Left colon (tissue), 2 donors: ENCODE results near the gene ACAN. TPM values are rescaled to one million over a fixed set of nuclear protein-coding genes. Genes with fewer than 3 reads are reported as not detected.
"Not testable (repeated sequence)": the region's sequence is repeated elsewhere in the genome, so short reads cannot be mapped to it uniquely, and the experiment has no call there.

Source experiments
- ATAC-seq: fragments of 200-7000 bp; cut with Tn5 transposase; one replicate; pipeline ENCODE4 v1.9.1; 2020; ENCODE audit warnings: mild to moderate bottlenecking, moderate library complexity
- DNase-seq, 2 donors: peaks; one replicate each; pipeline ENCODE4 v3.0.0-alpha.2; 2020
- intact Hi-C, 2 donors: fragments of 100-400 bp; cut with DNase I in 1 of 2; cut with micrococcal nuclease in 1 of 2; formaldehyde crosslinking; loops; one replicate each; pipeline versions ENCODE4 v1.11.2 to v1.14.0; 2022; cut with DNase I, micrococcal nuclease
- total RNA-seq, 2 donors: library from RNA; stranded (reverse); fragmentation: NEBNext Ultra II Directional; extraction: Animal tissue kit (Norgen Biotek cat#: 25700); gene quantifications; one replicate each; pipeline ENCODE4 v1.2.1, GENCODE V29; 2021
- donor health status: DM: no; HTN: no; CAD: no.
- donor health status: DM: yes; HTN: yes; CAD: no.

ACAN gene
- total RNA-seq, 2 donors from 2014 or later = 0.20 to 0.21 TPM

- ATAC-seq = no peak
- intact Hi-C loops = loop anchor here (5.0 to 10.0 kb wide), 3 partner anchors 98 to 268 kb away; no protein-coding TSS in a partner anchor
- no peak for DNase-seq
Measured at GRCh38 chr15:88907111-88907510, 103.9 kb downstream of the ACAN start.

- intact Hi-C loops = loop anchor here (5.0 to 10.0 kb wide), 3 partner anchors 97 to 267 kb away; no protein-coding TSS in a partner anchor
- ATAC-seq (no peak), DNase-seq (no peak)
Measured at GRCh38 chr15:88908123-88908522, 104.9 kb downstream of the ACAN start.

DNA sequence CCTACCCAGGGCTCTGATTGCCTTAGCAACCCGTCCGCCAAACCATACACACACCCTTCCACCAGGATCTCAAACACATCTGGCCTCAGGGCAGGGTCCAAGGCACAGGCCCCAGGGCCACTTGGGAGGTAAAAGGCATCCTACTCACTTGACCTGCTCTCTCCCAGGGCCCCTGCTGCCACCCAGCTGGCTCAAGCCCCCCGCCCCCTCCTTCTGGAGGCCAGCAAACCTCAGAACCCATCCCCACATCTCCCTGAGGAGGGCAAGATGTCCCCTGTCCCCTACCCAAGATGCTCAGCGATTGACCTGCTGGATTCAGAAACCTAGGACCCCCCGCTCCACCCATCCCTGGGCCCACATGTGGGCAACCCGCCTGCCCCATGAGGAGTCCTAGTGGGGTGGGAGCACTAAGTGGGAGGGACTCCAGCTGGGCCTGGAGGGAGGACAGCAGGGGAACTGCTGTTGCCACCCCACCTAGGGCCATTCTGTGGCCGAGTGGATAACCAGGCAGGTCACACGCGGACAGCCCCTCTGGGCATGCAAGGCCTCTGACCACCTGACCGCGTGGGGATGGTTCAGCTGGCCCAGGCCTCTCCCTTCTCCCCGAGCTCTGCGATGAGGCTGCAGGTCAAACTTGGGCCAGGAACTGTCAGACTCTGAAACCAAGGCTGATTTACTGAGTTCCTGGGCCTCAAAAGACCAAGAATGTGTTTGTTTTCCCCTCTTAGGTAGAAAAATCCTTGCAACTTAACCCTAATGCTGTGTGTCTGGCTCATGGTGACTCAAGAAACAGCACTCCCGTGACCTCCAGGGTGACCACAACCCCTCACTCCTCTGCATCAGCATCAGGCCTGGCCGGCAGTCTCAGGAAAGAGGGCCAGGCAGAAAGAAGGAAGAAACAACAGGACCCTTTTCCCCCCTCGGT, 105.7 kb downstream of the ACAN start:
- DNase-seq = no peak
- intact Hi-C loops = loop anchor here (5.0 to 10.0 kb wide), 3 partner anchors 96 to 266 kb away; no protein-coding TSS in a partner anchor
- ATAC-seq = no peak

- intact Hi-C loops = loop anchor here (5.0 to 10.0 kb wide), 3 partner anchors 95 to 265 kb away; no protein-coding TSS in a partner anchor
- ATAC-seq = no peak
- no peak for DNase-seq
Measured at GRCh38 chr15:88909956-88910831, 107.0 kb downstream of the ACAN start.

- no peak for DNase-seq
- no peak for ATAC-seq
- intact Hi-C loops = no loop called here
Measured at GRCh38 chr15:88911766-88912118, 108.5 kb downstream of the ACAN start.

GRCh38 chr15:88912500-88912921, 109.3 kb downstream of the ACAN start:
- DNase-seq (no peak), ATAC-seq (peak; percentile 5)
- intact Hi-C loops = no loop called here

DNA sequence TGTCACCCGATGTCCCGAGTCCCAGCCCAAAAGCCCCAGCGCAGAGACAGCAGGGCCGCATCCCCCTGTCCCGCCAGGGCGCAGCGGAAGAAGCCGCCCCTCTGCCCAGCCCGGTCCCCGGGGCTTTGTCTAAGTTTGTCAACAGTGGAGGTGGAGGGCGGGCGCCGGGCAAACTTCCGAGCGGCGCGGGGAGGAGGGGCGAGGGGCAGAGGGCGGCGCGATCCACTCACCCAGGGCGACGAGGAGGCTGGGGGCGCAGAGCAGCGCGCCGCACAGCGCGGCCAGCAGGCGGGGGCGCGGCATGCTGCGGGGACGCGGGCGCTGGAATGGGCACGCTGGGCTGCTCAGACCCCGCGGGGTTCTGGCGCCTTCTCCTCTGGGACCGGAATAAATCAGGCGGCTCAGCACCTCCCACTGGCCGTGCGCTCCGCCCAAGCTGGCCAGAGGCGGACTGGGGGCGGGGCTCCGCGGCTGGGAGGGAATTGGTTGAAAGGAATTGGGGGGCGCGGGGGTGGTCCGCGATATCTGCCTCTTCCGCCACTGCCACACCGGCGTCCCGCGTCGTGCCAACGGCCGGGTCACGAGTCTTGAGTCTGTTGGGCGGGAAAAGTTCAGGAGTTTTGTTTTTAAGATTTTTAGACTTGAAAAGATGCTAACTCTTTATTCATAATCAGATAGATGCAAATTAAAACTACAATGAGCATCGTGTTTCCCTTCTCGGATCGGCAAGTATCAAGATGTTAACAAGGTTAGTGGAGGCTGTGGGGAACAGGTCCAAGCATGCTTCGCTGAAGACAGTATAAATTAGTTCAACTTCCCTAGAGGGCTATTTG, 110.0 kb downstream of the ACAN start, which contains the start of gene MFGE8:
Gene MFGE8 (minus strand): TSS at position 363 of the 833 bp plus-strand sequence. CDS start 60 bp downstream, at position 303.
- peak; percentile 89 for ATAC-seq
- peak in 1 of 2 donors; percentile 74 for DNase-seq
- intact Hi-C loops = no loop called here

DNA sequence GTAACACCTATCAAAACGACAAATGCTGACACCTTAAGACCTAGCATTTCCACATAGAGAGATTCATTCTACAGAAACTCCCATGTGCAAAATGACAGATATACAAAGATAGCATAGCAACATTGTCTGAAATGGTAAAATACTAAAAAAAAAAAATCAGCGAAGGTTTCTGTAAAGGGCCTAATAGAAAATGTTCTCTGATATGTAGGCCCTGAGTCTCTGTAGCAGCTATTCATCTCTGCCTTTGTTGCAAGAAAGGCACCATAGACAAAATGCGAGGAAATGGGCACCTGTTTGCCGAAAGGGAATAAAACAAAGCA, 110.6 kb downstream of the ACAN start:
- DNase-seq (no peak), ATAC-seq (no peak)
- intact Hi-C loops = no loop called here

DNA sequence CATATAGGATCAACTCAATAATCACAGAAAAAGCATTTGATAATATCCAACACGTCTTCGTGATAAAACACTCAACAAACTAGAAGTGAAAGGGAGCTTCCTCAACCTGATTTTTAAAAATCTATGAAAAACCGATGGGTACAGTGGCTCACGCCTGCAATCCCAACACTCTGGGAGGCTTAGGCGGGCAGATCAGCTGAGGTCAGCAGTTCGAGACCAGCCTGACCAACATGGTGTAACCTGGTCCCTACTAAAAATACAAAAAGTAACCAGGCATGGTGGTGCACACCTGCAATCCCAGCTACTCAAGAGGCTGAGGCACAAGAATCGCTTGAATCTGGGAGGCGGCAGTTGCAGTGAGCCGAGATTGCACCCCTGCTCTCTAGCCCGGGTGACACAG, 112.1 kb downstream of the ACAN start:
- no peak for DNase-seq
- intact Hi-C loops = no loop called here
- no peak for ATAC-seq

DNA sequence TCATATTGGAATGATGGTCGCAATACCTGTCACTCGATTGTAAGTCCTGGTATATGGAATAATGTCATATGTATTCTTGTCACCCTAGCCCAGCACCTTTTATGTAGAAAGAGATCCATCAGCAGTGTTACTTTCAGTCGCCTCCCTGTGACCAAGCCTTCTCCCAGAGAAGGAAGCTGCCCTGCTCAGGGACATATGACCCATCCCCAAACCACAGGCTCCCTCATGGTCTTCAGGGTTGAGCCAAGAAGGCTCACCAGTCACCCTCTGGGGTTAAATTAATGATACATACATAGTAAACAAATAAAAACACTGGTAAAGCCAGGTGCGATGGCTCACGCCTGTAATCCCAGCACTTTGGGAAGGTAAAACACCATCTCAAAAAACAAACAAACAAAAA, 114.5 kb downstream of the ACAN start:
- no peak for ATAC-seq
- intact Hi-C loops = no loop called here
- DNase-seq = no peak

DNA sequence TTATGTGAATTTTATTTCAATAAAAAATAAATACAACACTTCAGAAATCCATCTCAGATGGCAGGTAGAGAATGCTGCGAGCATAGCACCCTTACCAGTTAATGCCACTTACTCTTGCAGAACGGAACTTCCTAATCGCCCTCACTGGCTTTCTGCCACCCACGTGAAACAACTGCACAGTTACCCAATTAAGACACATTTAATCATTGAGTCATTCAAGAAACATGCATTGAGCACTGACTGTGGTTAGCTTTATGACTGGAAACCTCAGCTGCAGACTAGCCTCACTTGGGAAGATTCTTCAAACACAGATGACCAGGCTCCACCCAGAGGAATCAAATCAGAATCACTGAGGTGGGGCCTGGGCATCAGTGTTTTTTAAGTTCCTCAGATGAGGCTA, 115.5 kb downstream of the ACAN start:
- ATAC-seq = no peak
- no peak for DNase-seq
- intact Hi-C loops = no loop called here

- intact Hi-C loops = no loop called here
- no peak for ATAC-seq
Measured at GRCh38 chr15:88920186-88920891, 117.1 kb downstream of the ACAN start.

DNA sequence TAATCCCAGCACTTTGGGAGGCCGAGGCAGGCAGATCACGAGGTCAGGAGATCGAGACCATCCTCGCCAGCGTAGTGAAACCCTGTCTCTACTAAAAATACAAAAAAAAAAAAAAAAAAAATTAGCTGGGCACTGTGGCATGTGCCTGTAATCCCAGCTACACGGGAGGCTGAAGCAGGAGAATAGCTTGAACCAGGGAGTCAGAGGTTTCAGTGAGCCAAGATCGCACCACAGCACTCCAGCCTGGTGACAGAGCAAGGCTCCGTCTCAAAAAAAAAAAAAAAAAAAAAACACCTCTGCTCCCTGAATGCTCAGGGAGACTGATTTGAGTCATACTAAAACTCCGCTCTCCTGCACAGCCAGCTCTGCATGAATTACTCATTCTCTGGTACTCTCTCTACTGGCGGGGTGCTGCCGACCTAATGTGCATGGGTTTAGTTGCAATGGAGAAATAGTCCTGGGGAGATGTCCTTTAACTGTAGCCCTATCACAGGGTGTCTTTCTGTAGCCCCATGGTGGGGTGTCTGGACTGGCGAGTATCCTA, 117.7 kb downstream of the ACAN start:
- ATAC-seq, intact Hi-C loops, DNase-seq: not testable (repeated sequence)

More at GRCh38 chr15:88920186-88920891, 117.1 kb downstream of the ACAN start:
- no peak for DNase-seq

Other genes starting within 250 kb of the ACAN start
- gene AEN, start 182.1 kb upstream of the ACAN start, total RNA-seq = 10 to 100 TPM; 11.4 to 16.9 TPM
- 10 to 100 TPM; 46.2 to 85.5 TPM for gene ISG20, start 164.4 kb upstream of the ACAN start, total RNA-seq
- gene HAPLN3, start 92.1 kb downstream of the ACAN start, total RNA-seq = 1 to 10 TPM; 2.0 to 2.4 TPM
- 10 to 100 TPM; 37.1 to 69.8 TPM for gene MFGE8, start 109.9 kb downstream of the ACAN start, total RNA-seq